Activated CD8-positive, alpha-beta memory T cell treated with anti-CD3 and anti-CD28 coated beads, Interleukin-2, amount 50 U/mL, for 48 hours (primary cell): ENCODE measurements around the gene PDE6B.
"Not testable (repeated sequence)": the region's sequence is repeated elsewhere in the genome, so short reads cannot be mapped to it uniquely, and the experiment has no call there.

Experiments
- DNase-seq: peaks from one replicate; pipeline ENCODE4 v3.0.0-alpha.2; 2020

Gene PDE6B

DNA sequence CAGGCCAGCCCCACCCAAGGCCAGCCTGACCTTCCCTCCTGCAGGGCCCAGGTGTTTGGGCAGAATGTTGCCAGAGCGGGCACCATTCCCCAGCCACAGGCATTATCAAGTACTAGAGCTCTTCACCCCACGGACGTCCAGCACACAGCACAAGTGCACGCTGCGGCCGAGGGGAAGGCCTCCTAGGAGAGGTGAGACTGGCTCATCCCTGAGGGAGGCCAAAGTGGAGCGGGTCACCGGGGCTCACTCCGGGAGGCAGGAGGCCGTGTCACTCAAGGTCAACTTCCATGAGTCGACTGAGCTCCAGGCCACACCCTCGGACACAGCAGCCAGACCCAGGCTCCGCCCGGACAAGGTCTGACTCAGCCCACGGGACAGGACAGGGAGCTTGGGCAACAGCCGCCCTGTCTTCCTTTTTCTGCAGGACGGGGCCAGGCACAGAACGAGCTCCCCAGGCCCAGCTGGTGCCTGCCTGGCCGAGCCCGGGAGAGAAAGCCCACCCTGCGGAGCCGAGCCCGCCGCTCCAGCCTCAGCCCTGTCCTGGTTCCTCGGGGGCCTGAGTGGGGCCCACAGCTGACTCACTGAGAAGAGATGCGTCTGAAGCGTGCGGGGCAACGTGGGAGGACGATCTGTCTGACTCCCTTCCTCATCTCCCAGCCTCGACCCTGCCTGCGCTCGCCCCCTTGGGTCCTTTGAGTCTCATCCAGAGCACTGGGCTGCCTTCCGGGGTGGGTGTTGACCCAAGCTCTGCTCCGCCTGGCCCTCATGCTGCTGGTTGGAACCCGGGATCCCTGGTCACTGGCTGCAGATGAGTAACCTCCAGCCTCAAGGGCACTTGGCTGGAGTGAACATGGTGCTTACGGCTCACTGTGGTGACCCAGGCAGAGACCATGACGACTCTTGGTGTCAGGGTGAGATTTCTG lies 61.9 kb downstream of the PDE6B start:
- DNase-seq: no peak

DNA sequence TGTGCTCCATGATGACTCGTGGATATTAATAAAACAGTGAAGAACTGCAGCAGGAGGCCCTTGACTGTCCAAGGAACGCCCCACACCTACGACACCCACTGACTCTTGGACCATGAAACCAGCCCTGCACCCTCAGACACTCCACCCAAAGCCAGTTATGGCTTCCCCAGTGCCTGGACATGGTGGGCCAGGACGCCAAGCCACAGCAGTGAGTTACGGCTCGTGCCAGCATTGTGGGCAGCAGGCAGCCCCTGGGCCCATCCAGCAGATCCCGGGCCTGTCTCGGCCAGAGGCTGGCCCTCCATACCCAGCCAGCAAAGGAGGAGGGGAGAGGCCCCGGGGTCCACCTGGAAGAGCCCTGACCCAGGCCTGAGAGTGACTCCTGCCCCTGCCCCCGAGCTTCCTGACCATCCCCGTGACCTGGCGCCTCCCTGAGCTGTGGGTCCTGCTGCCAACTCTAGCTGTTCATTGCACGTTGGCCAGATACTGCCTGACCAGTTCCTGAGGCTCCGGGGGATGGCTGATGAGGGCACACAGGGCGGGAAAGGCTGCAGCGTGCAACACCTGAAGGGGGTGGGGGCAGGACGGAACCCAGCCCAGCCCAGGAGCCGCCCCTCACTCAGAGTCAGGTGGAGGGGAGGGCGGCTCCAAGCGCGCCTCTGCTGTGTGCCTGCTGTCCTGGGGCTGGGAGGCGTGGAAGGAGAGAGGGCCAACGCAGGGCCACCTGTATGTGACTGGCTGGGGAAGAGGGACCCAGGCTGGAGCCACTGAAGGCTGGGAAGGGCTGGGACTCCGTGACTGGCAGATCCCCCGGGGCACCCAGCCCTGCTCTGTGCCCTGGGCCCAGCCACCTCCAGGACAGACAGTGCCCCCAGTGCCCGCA lies 62.8 kb downstream of the PDE6B start:
- no peak for DNase-seq

DNA sequence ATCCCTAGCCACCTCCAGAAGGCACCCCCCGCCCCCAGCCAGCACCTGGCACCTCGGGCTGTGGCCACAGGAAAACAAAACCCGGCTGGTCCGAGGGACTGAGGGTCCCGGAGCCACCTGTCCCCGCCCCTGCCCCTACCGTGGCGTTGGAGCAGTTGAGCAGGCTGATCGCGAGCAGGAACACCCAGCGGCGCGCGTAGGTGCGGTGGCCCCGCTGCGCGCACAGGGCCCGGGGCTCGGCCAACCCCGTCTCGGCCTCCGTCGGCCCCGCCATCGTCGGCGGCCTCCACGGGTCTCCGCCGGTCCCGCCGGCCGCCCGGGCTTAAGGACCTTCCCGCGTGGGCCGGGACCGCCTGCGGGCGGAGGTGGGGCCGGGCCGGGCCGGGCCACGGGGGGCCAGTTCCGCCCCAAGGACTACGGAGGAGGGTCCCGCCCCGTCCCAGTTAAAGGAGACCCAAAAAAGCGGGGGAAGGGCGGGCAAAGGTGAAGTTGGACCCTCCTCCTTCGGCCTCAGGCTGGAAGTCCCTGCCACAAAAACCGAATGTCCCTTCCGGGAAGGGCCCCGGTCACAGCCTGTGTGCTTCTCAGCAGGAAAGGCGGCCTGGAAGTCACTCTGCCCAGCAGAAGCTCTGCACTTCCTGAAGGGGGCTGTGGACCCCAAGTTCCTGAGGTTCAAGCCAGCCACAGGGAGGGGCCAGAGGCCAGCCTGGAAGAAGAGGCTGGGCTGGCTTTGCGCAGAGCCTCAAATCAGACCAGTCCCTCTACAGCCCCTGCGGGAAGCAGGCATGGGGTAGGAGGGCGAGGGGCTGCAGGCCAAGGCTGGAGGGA lies 63.7 kb downstream of the PDE6B start, which contains the start of gene SLC49A3:
TSS of gene SLC49A3 (minus strand) at position 298 of the 828 bp plus-strand sequence. CDS start at position 274, 24 bp downstream.
- DNase-seq: no peak

DNA sequence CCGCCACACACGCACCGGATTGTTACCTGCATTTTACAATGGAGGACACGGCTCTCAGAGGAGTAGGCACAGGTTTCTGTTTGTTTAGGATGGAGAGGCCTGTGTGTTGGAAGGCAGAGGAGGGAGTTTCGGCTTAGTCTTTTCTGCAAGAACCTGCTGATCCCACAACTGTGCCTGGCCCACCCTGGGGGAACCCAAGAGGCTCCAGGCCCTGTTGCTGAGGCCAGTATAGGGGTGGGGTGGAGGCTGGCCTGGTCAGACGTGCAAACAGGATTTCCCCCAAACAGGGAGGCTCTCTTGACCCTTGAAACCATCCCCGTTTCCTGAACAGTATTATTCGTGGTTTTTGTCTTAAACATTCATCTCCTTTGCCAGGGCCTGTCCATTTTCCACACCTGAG lies 64.3 kb downstream of the PDE6B start:
- no peak for DNase-seq

DNA sequence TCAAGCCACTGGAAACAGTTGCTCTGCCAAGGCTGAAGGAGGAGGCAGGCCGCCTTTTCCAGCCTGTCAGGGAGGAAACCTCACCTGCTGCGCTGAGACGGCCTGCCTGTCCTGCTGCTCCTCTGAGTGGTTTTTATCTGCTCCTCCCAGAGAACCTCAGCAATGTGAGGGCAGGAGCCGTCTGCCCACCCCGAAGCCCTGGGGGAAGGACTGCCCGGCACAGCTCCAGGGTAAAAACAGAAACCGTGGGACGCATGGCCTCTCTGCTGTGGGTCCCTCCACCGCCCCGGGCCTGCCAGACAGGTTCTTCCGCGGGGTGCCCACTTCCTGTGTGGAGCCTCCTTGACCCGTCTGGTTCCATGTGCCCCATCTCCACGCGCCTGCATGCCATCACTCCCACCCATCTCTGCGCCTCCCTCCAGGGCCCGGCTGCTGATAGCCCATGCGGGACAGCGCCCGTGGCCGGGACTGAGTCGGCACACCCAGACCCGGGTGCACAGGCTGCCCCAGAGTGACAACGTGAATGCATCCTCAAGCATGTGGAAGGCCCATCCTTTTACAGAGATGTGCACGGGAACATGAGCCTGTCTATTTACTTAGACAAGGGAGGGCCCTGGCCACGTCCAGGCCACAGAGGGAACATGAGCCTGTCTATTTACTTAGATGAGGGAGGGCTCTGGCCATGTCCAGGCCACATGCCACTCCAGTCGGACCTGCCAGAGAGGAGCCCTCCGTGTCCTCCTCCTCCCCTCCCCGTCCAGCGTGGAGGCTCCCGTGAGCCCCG lies 67.6 kb downstream of the PDE6B start:
- DNase-seq: no peak

DNA sequence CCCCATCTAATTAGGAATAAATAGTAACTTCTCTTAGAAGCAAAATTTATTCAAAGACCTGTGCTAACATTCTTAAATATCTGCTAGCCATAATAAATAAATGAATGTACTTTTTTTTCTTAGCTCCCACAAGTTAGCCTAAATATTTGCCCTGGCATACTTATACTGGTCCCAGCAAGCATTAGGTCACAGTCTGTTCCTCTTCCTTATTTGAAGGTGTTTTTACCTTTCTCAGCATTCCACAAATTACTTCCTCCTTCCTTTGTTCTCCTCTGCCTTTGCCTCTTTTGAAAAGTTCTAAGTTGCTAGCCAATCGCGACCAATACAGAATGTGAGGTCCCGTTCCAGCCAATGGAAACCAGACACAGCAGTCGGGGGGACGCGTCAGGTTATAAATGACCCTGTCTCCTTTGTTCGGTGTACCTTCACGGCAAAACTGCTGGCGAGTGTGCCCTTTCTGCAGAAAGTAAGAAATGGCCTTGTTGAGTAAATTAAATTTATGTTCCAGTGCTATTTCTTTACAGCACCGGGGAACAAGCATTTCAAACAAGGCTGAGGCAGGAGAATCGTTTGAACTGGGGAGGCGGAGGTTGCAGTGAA lies 69.1 kb downstream of the PDE6B start:
- not testable (repeated sequence) for DNase-seq

DNA sequence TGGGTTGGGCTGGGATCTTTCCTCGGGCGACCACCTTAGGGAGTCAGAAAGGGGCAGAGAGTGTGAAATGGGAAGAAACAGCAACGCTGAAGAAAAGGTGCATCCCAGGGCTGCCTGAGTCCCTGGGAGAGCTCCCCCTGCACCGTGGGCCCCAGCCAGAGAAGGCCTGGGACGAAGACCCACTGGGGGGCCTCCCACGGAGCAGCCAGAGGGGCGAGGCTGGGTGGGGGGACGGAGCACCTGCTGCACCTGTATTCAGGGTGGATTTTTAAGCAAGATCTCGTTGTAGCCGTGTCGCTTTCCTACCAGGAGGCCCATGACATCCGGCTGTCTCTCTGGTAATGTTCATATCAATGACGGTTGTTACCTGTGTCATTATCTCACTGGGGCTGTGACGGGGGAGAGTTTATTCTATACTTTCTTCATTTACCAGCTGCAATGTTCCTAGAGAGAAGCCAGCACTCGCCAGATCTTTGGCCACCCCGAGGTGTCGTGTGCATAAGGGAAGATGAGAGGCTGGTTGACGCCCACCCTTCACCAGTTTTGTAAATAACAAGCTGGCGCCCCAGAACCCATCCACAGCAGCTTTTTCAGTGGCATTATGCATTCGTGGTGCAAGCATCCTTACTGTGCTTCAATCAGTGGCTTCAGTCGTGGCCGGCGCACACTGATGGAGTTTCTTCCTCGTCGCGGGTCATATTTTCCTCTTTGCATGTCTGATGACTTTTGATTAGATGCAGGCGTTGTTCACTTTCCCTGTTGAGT lies 74.6 kb downstream of the PDE6B start:
- no peak for DNase-seq

DNA sequence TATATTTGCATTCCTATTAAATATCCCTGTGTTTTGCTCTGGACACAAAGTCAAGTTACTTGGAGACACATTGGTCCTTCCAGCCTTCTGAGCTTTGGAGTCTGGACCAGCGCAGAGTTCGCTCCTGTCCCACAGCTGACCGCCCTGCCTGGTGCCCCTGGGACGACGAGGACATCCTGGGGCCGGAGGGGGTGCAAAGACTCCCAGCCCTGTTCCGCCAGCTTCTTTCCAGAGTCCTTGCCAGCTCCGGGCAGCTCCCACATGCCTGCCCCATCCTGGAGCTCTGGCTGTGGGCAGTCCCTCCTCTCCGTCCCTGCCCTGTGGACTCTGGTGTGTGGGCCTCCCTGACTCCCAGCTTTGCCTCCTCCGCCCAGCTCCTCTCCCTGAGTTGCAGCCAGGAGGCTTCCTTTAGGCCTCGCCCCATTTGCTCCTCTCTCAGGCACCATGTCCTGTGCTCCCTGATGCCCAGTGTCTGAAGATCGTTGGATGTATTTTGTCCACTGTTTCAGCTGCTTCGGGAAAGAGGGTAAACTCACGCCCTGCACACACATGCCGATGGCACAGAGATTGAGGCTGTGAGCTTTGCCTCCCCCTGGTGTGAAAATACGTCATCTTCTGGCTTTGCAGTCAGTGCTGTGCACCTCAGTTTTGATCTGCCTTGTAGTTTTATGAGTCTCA lies 75.4 kb downstream of the PDE6B start:
- no peak for DNase-seq

DNA sequence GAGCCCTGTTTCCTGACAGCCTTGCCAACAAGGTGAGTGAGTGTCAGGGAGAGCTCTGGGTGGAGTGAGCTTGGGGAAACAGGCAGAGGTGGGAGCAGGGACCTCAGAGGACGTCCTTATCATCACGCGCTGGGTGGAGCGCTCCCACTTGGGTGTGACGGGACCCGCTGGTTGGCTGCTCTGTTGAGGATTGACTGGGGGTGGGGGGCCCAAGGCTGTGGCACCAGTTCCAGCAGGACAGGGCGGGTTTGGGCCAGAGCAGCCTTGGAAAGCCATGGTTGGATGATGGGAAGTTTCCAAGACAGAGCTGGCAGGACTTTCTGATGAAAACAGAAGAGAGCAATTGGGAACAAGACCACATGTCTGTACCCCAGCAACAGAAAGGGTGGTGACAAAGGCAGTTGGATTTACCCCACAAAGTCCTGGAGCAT lies 77.3 kb downstream of the PDE6B start:
- DNase-seq: no peak

DNA sequence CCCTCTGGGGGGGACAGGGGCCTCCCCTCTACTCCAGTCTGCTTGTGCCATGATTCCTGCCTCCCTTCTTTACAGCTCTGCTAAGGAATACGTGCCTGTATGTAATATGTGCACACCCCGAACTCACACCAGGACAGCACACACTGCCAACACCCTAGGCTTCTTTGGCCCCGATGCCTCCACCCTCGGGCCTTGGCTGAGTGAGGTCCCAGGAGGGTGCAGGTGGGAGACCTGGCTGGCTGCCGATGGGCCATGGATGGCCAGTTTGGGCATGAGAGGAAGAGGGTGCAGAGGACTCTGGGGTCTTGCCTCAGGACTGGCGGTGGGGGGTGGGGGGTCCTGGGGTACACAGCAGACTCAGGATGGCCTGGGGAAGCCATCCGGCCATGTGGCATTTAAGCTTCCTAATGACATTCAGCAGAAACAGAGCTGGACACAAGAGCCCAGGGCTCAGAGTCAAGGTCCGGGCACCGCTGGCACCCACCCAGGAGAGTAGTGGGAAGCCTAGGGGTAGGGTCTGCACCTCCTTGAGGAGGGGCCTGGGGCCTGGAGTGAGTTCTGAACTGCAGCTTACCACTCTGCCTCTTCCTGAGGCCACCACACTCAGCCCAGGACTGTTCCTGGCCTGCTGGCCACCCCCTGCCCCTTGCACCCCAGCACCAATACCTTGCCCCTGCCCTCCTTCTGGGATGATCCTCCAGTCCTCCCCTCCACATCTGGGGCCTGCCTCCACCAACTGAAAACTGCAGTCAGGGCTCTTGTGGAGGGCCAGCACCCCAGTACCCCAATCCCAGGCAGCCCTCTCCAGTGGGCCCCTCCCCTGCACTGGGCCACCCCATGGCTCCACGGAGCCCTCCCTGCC lies 78.2 kb downstream of the PDE6B start:
- DNase-seq: no peak

DNA sequence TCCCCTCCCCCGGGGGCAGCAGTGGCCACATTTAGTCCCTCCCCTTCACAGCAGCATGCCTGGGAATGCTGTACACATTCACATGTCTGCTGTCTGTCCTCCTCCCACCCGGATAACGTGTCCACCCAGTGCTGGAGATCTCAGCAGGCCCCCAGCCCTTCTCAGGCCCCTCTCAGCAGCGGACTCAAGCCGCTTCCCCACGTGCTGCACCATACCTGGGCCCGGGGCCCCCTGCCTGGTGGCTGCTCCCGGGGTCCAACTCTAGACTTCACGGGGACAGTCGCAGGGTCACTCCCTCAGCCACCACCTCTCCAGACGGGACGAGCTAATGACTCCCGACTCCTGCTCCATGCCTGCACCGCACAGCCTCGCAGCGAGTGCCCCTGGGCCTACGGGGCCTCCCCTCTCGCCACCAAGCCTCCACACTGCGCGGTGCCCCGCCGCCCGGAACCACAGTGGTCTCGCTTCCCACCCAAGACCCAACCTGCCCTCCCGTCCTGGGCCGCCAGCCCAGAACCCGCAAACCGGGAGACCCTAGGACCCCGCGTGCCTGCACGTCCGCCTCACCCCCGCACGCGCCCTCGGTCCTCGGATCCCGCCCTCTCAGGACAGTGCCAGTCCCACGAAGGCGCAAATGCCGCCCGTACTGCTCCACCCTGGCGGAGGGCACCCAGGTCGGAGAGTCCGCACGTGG lies 79.0 kb downstream of the PDE6B start:
- DNase-seq: no peak

DNA sequence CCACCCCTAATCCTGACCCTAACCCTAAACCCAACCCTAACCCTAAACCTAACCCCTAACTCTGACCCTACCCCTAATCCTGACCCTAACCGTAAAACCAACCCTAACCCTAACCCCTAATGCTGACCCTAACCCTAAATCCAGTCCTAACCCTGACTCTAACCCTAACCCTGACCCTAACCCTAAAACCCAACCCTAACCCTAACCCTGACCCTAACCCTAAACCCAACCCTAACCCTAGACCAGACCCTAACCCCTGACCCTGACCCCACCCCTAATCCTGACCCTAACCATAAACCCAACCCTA lies 79.6 kb downstream of the PDE6B start:
- DNase-seq: no peak

DNA sequence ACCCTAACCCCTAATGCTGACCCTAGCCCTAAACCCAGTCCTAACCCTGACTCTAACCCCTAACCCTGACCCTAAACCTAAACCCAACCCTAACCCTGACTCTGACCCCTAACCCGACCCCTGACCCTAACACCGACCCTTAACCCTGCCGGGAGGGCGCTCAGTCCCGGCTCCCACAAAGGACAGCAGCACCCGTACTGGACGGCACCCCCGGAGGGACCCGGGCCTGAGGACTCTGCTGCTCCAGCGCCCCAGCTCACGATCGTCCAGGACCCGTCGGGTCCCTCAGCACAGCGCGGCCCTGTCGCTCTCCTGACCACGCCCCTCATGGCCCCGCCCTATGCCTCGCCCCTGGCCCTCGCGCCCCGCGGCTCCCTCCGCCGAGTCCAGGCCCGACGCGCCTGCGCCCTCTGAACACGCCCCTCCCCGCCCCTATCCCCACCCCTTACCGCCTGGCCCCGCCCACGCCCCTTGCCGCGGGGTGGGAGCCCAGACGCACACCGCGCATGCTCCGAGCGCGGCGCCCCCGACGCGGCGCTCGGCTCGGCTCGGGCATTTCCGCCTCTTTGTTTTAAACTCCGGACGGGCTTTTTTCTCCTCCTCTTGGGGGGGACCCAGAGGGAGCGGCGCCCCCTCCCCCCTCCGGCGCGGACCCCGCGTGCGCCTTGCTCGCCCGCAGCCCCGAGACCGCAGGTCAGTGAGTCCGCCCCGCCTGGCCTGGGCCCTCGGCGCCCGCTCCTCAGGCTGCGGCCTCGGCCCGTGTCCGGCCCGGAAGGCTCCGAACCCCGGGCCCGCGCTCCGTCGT lies 80.1 kb downstream of the PDE6B start, which contains the start of gene PCGF3:
TSS of gene PCGF3 (plus strand) at position 555 of the 805 bp plus-strand sequence. CDS start 27,849 bp downstream, outside the sequence.
- DNase-seq: peak; percentile 99

DNA sequence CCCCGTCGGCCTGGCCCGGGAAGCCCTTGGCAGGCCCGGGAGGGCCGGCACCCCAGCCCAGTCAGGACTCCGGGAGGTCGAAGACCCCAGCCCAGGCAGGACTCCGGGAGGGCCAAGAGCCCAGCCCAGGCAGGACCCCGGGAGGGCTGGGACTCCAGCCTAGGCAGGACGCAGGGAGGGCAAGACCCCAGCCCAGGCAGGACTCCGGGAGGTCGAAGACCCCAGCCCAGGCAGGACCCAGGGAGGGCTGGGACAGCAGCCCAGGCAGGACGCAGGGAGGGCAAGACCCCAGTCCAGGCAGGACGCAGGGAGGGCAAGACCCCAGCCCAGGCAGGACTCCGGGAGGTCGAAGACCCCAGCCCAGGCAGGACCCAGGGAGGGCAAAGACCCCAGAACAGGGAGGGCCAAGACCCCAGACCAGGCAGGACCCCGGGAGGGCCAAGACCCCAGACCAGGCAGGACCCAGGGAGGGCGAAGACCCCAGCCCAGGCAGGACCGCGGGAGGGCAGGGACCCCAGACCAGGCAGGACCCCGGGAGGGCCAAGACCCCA lies 80.8 kb downstream of the PDE6B start:
- DNase-seq: not testable (repeated sequence)

DNA sequence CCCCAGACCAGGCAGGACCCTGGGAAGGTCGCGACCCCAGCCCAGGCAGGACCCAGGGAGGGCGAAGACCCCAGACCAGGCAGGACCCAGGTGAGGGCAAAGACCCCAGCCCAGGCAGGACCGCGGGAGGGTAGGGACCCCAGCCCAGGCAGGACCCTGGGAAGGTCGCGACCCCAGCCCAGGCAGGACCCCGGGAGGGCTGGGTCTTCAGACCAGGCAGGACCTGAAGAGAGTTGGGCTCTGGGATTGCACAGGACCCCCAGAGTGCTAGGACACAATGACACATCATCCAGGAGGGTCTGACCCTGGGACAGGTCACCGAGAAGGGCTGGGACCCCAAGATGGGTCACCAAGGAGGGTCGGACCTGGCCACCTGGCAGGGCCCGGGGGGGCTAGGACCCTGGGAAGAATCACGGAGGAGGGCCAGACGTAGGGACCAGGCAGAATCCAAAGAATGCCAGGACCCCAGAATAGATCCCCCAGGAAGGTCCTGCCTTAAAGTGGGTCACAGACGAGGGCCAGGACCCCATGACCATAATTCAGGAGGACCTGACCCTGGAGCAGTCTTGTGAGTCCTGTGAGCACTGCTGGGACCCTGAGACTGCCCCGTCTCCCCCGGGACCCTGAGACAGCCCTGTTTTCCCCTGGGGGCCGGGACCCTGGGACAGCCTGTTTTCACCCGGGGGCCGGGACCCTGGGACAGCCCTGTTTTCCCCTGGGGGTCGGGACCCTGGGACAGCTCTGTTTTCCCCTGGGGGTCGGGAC lies 81.6 kb downstream of the PDE6B start:
- no peak for DNase-seq

DNA sequence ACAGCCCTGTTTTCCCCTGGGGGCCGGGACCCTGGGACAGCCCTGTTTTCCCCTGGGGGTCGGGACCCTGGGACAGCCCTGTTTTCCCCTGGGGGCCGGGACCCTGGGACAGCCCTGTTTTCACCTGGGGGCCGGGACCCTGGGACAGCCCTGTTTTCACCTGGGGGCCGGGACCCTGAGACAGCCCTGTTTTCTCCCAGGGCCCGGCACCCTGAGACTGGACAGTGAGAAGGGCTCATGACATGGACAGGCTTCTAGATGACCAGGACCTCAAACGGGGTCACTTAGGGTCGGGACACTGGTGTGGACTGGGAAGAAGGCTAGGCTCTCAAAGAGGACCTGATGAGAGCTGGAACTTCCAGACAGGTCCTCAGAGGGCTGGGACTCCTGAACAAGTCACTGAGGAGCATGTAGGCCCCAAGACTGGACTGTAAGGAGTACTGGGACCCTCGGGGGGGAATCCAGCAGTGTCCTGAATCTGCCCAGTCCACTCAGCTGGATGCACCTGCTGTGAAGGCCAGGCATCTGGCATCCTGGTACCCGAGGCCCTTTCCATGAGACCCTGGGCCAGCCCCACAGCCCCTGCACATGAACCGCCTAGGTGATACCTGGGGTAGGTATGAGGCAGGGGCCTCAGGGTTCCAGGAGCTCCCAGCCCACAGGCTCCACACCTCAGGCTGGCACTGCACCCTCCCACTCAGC lies 82.7 kb downstream of the PDE6B start:
- no peak for DNase-seq
